HepG2 (cell line): ENCODE data around the gene SCGB1D2. TPM values are rescaled to one million over a fixed set of nuclear protein-coding genes. Genes with fewer than 3 reads are reported as not detected.
A peak's percentile ranks its signal among the peaks of the same experiment; 100 is the strongest.

Experiments used
- CHD2 ChIP-seq: IDR thresholded peaks from 2 replicates; pipeline ENCODE4 v1.6.1; 2011; ENCODE audit warnings: low read depth, low read length, improper control_type of control experiment
- HDAC1 ChIP-seq: sonication (generic); formaldehyde crosslinking; IDR thresholded peaks from 2 replicates; pipeline ENCODE4 v1.5.1; 2020; ENCODE audit warnings: mild to moderate bottlenecking, missing genetic modification reagents
- HHEX ChIP-seq: IDR thresholded peaks from 2 replicates; pipeline ENCODE4 v1.6.1; 2016; ENCODE audit warnings: control low read depth
- HMG20B ChIP-seq: conservative IDR thresholded peaks from 2 replicates; pipeline ENCODE4 v1.6.1; 2016; ENCODE audit warnings: missing genetic modification reagents, missing compliant biosample characterization
- MEIS2 ChIP-seq: sonication (generic); formaldehyde crosslinking; IDR thresholded peaks from 2 replicates; pipeline ENCODE4 v1.9.0; 2021; ENCODE audit warnings: mild to moderate bottlenecking, missing genetic modification reagents
- PBX3 ChIP-seq: sonication (generic); formaldehyde crosslinking; IDR thresholded peaks from 2 replicates; pipeline ENCODE4 v1.8.1; 2023; ENCODE audit warnings: missing genetic modification reagents, inconsistent platforms, borderline replicate concordance
- POGZ ChIP-seq: sonication (generic); formaldehyde crosslinking; IDR thresholded peaks from 2 replicates; pipeline ENCODE4 v1.4.0; 2020; ENCODE audit warnings: mild to moderate bottlenecking, missing genetic modification reagents
- SPEN ChIP-seq: sonication (generic); formaldehyde crosslinking; IDR thresholded peaks from 2 replicates; pipeline ENCODE4 v1.5.1; 2020; ENCODE audit warnings: low read depth, mild to moderate bottlenecking, missing genetic modification reagents
- THRA ChIP-seq: sonication (generic); formaldehyde crosslinking; IDR thresholded peaks from 2 replicates; pipeline ENCODE4 v1.4.0; 2020; ENCODE audit warnings: missing genetic modification reagents, borderline replicate concordance
- U2AF2 ChIP-seq: fragments of 200-400 bp; formaldehyde crosslinking; IDR thresholded peaks from 2 replicates; pipeline ENCODE4 v1.6.1; 2017; ENCODE audit warnings: low read depth, mild to moderate bottlenecking, low read length
- ZFP36 ChIP-seq: fragments of 150-350 bp; IDR thresholded peaks from 2 replicates; pipeline ENCODE4 v1.6.1; 2018; ENCODE audit warnings: borderline replicate concordance, low read length, low read depth; ENCODE audit not compliant: partially characterized antibody
- ZNF34 ChIP-seq: sonication (generic); formaldehyde crosslinking; IDR thresholded peaks from 2 replicates; pipeline ENCODE4 v1.4.0; 2020; ENCODE audit warnings: mild to moderate bottlenecking, missing genetic modification reagents, borderline replicate concordance
- ZNF800 ChIP-seq: sonication (generic); formaldehyde crosslinking; IDR thresholded peaks from 2 replicates; pipeline ENCODE4 v1.4.0; 2020; ENCODE audit warnings: missing genetic modification reagents
- polyA plus RNA-seq, 8 experiments: library from polyadenylated mRNA; depleted of rRNA in 3 of 8; stranded (reverse) in 7 of 8; unstranded in 1 of 8; fragments of >200 nt; fragmentation: Illumina TruSeq in 4 of 8; extraction: Trizol in 4 of 8; gene quantifications; 2 replicates each; pipeline versions ENCODE4 v1.2.1 to v1.2.3, GENCODE V29; 2011 to 2016; ENCODE audit warnings: low read depth in 4 of 8, missing spikeins in 1 of 8, mixed read lengths in 1 of 8; ENCODE audit not compliant: insufficient read depth in 1 of 8
- total RNA-seq, 5 experiments: library from RNA; depleted of rRNA; stranded (reverse); fragments of >200 nt; fragmentation: Illumina TruSeq; extraction: Trizol; gene quantifications; 2 replicates each; pipeline ENCODE4 v1.2.3, GENCODE V29; 2016; ENCODE audit warnings: low read depth in 1 of 5
- TF ChIP-seq, protein P1 (sequence below): sonication (generic); formaldehyde crosslinking; IDR thresholded peaks from 2 replicates; pipeline ENCODE4 v1.9.0; 2022; ENCODE audit warnings: missing genetic modification reagents, mild to moderate bottlenecking, borderline replicate concordance
- TF ChIP-seq, protein P2 (sequence below): sonication (generic); formaldehyde crosslinking; IDR thresholded peaks from 2 replicates; pipeline ENCODE4 v1.5.1; 2020; ENCODE audit warnings: mild to moderate bottlenecking, missing genetic modification reagents
- TF ChIP-seq, protein P3 (sequence below): sonication (generic); formaldehyde crosslinking; IDR thresholded peaks from 2 replicates; pipeline ENCODE4 v1.8.0; 2022; ENCODE audit warnings: missing genetic modification reagents, mild to moderate bottlenecking, inconsistent platforms, borderline replicate concordance

Gene SCGB1D2
- total and polyA plus RNA-seq, 2 of the 13 experiments (the other 11 are each of a cell fraction or from before 2014, with no cell fraction given), result not detected

DNA sequence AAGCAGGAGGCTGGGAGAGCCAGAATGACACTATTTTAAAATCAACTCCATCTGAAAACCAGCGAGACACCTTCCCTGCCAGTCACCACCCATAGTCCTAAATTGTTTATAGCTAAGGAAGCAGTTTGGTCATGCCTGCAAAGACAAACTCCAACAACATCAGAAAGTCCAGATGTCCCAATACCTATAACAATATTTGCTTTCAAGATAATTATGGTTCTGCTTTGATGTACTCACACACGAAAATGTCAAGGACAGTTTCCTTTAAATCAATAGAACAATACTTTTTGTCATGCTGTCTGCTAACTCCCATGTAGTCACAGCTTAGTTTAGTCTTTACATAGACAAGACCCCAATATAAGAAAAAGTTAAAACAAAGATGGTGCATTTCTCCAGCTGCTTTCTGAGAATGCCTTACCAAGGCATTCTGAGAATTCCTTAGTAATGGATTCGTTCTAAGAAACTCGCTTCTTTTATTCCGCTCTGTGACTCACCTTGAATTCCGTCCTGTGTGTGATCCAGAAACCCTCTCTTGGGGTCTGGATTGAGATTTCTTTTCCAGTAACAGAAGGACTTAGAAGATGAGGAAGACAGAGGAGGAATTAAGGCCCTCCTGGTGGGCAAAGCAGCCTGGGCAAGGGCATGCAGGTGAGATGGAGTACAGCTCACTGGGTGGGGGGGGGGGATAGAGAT, 18.4 kb downstream of the SCGB1D2 start (continued):
- TF ChIP-seq, protein P1, sequence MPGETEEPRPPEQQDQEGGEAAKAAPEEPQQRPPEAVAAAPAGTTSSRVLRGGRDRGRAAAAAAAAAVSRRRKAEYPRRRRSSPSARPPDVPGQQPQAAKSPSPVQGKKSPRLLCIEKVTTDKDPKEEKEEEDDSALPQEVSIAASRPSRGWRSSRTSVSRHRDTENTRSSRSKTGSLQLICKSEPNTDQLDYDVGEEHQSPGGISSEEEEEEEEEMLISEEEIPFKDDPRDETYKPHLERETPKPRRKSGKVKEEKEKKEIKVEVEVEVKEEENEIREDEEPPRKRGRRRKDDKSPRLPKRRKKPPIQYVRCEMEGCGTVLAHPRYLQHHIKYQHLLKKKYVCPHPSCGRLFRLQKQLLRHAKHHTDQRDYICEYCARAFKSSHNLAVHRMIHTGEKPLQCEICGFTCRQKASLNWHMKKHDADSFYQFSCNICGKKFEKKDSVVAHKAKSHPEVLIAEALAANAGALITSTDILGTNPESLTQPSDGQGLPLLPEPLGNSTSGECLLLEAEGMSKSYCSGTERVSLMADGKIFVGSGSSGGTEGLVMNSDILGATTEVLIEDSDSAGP (CRISPR knock-in tag), result no peak
- TF ChIP-seq SPEN (CRISPR knock-in tag), result no peak
- no peak for TF ChIP-seq U2AF2
- TF ChIP-seq PBX3, result no peak
- TF ChIP-seq HHEX (CRISPR knock-in tag), result peak; percentile 84
- TF ChIP-seq HMG20B, result peak; percentile 67; the same call in 1 of the 2 replicates
- no peak for TF ChIP-seq ZFP36
- TF ChIP-seq, protein P2, sequence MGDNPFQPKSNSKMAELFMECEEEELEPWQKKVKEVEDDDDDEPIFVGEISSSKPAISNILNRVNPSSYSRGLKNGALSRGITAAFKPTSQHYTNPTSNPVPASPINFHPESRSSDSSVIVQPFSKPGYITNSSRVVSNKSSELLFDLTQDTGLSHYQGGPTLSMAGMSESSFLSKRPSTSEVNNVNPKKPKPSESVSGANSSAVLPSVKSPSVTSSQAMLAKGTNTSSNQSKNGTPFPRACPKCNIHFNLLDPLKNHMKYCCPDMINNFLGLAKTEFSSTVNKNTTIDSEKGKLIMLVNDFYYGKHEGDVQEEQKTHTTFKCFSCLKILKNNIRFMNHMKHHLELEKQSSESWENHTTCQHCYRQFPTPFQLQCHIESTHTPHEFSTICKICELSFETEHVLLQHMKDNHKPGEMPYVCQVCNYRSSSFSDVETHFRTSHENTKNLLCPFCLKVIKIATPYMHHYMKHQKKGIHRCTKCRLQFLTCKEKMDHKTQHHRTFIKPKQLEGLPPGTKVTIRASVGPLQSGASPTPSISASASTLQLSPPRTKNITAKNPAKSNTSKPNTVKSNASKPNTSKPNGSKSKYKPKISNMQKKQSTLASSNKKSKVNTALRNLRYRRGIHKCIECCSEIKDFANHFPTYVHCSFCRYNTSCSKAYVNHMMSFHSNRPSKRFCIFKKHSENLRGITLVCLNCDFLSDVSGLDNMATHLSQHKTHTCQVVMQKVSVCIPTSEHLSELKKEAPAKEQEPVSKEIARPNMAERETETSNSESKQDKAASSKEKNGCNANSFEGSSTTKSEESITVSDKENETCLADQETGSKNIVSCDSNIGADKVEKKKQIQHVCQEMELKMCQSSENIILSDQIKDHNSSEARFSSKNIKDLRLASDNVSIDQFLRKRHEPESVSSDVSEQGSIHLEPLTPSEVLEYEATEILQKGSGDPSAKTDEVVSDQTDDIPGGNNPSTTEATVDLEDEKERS (CRISPR knock-in tag), result peak; percentile 75; the same call in 1 of the 2 replicates
- peak; percentile 52 for TF ChIP-seq POGZ
- no peak for TF ChIP-seq ZNF34 (CRISPR knock-in tag)
- peak; percentile 90 for TF ChIP-seq HDAC1 (CRISPR knock-in tag)
- TF ChIP-seq THRA (CRISPR knock-in tag), result peak; percentile 69; the same call in 1 of the 2 replicates
- peak; percentile 80 for TF ChIP-seq MEIS2
- peak; percentile 41; the same call in 1 of the 2 replicates for TF ChIP-seq ZNF800 (CRISPR knock-in tag)
- TF ChIP-seq, protein P3, sequence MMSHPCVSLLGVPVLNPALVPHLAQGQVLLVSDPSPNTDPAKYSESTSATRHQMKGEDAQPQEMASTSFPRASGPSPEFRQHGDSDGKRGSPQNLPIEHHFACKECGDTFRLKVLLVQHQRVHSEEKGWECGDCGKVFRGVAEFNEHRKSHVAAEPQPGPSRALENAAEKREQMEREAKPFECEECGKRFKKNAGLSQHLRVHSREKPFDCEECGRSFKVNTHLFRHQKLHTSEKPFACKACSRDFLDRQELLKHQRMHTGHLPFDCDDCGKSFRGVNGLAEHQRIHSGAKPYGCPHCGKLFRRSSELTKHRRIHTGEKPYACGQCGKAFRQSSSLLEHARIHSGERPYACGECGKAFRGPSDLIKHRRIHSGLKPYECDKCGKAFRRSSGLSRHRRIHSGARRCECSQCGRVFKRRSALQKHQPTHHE (CRISPR knock-in tag), result peak; percentile 47; the same call in 1 of the 2 replicates
- no peak for TF ChIP-seq CHD2
